Measurements from ENCODE around the gene GMEB2.
"Not testable (repeated sequence)": the region's sequence is repeated elsewhere in the genome, so short reads cannot be mapped to it uniquely, and the experiment has no call there.

The GMEB2 gene

DNA sequence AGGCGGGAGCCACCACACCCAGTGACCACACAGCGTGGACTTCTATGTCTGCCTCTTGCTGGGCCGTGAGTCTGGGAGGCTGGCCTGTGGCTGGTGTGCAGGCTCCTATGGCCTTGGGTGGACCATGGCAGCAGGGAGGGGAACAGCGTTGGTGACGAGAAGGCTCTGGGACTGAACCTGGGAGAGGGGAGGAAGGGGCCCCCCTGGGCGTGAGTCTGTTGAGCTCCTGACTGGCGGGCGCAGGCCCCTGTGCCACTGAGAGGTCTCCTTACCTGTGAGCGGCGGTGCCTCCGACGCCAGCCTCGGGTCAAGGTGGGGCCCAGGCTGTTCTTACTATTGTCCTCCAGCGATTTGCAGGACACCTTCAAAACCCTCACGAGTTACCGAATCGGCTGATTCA is 40.1 kb downstream of the GMEB2 start:
- DNase-seq = no peak

GRCh38 chr20:63585616-63586565 is 41.0 kb downstream of the GMEB2 start:
- no peak for DNase-seq

- no peak for DNase-seq
Observed at GRCh38 chr20:63582382-63583063, 44.4 kb downstream of the GMEB2 start.

- DNase-seq = peak in 1 of 2 donors; percentile 26
Observed at GRCh38 chr20:63580796-63581461, 46.0 kb downstream of the GMEB2 start.

GRCh38 chr20:63579017-63579694 is 47.7 kb downstream of the GMEB2 start:
- DNase-seq = no peak

DNA sequence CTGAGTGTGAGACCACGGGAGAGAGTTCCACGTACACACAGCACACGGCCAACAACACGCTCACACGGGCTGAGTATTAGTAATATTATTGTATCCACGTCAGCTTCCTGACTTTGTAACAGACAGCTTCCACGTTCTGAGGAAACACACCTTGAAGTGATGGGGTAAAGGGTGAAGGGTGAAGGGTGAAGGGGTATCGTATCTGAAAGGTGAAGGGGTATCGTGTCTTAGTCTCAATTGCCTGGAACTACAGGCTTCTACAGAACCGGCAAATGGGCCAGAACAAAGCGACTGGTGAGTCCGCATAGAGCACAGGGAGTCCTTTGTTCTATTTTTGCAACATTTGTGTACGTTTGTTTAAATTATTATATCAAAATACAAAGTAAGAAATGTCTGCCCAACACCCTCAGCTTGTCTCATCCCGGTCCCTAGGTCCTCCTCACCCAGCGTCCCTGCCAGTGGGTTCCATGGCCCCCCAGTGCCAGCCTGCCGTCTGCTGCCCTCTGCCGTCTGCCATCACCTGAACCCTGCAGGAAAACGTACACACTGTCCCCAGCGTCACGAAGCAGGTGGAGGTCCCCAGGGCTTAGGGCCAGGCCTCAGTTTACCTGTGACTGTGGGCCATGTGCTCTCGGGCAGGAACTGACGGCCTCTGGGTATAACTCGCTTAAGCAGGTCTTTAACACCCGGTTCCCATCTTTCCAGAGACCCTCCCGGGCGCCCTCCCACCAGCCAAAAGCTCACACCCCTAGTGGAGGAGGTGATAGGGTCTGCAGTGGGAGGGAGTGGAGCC is 48.5 kb downstream of the GMEB2 start:
- DNase-seq = no peak

DNA sequence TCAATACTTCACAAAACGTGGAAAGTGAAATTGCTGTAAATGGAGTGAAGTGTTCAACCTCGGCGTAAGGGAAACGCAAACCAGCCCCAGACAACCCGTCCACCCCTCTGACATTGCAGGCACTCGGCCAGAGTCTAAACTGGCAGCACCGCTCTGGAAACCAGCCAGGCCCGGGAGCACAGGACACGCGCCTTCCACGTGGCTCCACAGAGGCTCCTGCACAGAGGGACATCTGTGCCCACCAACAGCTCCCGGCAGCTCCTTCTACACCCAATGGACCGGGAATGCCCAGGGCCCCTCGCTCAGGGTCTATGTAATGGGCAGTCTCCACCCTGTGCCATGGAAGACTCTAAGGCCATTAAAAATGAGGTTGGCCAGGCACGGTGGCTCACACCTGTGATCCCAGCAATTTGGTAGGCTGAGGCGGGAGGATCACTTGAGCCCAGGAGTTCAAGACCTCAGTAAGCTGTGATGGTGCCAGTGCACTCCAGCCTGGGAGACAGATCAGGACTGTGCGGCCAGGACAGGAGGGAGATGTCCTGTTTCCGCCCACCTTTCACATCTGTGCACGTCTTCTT is 49.5 kb downstream of the GMEB2 start:
- no peak for DNase-seq

- no peak for DNase-seq
Observed at GRCh38 chr20:63576311-63576710, 50.6 kb downstream of the GMEB2 start.

- DNase-seq = no peak
Observed at GRCh38 chr20:63574829-63575743, 51.8 kb downstream of the GMEB2 start.

DNA sequence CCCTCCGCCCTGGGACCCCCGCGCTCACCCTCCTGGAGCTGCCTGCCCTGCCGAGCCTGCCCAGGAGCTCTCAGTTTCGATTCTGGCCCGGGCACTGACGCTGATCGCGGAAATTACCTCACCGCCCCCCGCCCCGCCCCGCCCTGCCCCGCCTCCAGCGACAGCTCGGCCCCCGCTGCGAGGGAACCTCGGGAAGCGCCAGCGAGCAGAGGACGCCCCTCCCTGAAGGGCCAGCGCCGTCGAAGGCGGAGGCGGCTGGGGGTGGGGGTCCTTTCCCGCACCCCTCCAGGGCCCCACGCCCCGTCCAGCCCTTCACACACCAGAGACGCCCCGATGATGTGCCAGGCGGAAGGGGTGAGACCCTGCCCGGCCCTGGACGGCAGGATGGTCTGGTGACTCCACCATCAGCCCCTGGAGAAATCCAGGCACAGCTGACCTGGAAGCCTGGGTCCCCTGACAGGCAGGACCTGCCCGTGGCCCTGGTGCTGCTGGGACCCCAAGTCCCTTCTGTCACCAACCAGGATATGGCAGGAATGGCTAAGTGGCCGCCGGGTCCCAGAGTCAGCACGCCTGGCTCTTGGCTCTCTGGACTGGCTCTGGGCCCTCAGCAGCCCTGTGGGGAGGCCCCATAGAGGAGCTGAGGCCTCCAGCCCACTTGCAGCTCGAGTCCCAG is 52.6 kb downstream of the GMEB2 start, which contains the start of gene HELZ2:
Gene HELZ2 (minus strand): TSS at position 84 of the 673 bp plus-strand sequence. CDS start 1,854 bp downstream, outside the sequence.
- DNase-seq = peak; percentile 35 to 70

GRCh38 chr20:63573647-63574131 is 53.2 kb downstream of the GMEB2 start:
- DNase-seq = no peak

- DNase-seq = no peak
Observed at GRCh38 chr20:63572788-63573646, 53.9 kb downstream of the GMEB2 start.

- DNase-seq = no peak
Observed at GRCh38 chr20:63572071-63572787, 54.7 kb downstream of the GMEB2 start.

DNA sequence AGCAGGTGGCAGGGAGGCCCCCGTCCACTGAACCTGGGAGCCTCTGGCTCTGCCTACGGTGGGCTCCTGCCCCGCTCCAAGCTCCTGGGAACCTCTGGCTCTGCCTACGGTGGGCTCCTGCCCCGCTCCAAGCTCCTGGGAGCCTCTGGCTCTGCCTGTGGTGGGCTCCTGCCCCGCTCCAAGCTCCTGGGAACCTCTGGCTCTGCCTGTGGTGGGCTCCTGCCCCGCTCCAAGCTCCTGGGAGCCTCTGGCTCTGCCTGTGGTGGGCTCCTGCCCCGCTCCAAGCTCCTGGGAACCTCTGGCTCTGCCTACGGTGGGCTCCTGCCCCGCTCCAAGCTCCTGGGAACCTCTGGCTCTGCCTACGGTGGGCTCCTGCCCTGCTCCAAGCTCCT is 55.8 kb downstream of the GMEB2 start:
- not testable (repeated sequence) for DNase-seq

DNA sequence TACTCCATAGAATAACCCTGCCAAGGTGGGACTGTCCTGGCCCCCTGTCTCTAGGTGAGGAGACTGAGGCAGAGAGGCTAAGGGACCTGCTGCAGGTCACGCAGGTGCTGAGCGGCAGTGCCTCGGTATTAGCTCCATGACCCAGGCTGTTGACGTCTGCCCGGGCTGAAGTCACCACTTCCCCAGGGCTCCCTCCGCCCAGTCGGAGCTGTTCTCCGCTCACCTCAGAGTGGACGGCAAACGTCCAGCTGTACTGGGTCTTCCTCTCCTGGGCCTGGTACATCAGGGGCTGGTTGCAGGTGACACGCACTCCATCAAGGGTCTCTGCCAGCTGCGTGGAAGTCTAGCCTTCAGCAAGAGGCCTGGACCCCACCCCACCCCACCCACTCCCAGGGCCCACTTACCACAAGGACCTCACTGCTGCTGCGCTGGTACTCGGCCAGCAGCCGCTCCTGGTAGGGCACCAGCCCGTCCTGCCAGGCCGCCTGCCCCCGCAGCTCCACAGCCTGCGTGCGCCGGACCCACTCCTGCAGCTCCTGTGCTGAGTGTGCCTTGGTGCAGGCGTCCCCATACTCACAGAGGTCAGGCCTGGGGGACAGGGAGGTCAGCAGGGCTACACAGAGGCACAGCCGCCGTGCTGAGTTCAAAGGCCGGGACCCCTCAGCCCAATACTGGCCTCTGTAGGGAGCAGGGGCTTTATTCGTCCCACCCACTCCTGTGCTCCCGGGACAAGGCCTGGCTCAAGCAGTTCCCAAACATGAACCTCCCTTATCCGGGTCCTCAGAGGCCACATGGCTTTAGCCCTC is 56.4 kb downstream of the GMEB2 start:
- DNase-seq = no peak

DNA sequence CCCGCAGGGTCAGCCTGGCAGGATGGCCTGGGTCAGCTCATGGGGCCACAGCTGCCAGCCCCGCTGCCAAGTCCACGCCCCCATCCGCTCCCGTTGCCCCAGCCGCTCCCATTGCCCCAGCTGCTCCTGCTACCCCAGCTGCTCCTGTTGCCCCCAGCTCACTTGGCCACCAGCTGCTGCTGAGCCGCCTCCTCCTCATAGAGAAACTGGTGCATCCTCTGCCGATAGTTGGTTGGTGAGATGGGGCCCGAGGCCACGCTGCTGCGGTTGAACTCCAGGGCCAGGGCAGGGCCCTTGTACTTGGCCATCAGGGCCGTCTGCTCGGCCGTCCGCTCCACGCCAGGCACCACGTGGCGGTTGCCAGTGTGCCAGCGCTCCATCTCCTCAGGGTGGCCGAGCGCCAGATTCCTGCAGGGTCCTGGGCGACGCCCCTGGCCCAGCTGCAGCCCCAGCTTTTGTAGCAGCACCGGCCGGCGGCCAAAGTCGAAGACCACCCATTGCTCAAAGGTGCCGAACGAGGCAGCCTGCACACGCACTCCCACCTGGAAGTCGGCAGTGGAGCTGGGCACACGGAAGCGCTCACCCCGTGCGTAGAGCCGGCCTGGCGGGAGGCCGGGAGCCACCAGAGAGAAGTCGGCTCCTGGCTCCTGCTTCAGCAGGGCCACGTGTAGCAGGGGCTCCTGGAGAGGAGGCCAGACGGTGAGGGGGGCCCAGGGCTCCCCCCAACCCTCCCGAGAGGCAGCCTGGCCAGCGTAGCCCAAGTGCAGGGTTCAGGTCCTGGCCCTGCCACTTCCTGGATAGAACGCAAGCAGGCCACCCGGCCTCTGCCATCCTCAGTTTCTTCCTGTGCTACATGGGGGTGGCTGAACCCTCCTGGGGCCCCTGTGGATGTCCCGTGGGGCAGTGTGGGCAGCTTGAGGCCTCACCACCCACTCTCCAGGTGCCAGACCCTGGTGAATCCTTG is 57.6 kb downstream of the GMEB2 start:
- DNase-seq = no peak
